HEK293 (cell line): ENCODE measurements around the gene CDH23.
A peak's percentile ranks its signal among the peaks of the same experiment; 100 is the strongest.

ENCODE experiments used
- CTCF ChIA-PET: fragments of 350-600 bp; formaldehyde crosslinking; extraction: SDS; loops from one replicate; lab custom pipeline; 2021; ENCODE audit warnings: antibody characterized with exemption; lab: Yijun Ruan, JAX
- POLR2A ChIA-PET: fragments of 300-600 bp; formaldehyde crosslinking; extraction: SDS; loops from one replicate; lab custom pipeline; 2020; ENCODE audit warnings: antibody characterized with exemption, inconsistent platforms; lab: Yijun Ruan, JAX
- H3K27ac ChIP-seq: fragments of 200-500 bp; sonication (Bioruptor generic); 2 replicates; pipeline ENCODE4 v1.5.1; 2014; ENCODE audit warnings: low read depth, low read length, control low read depth, inconsistent platforms; ENCODE audit errors: extremely low read depth
- H3K36me3 ChIP-seq, 2 experiments: fragments of 200-500 bp in 1 of 2; sonication (Bioruptor generic) in 1 of 2; 1 replicate in 1 of 2; 2 replicates in 1 of 2; pipeline ENCODE4 v1.5.1; 2014 to 2017; ENCODE audit warnings: inconsistent platforms in 2 of 2, low read length in 2 of 2; ENCODE audit not compliant: control insufficient read depth in 2 of 2, insufficient read depth in 1 of 2
- H3K4me1 ChIP-seq: fragments of 200-500 bp; sonication (Bioruptor generic); 2 replicates; pipeline ENCODE4 v1.5.1; 2014; ENCODE audit warnings: mild to moderate bottlenecking, low read length, inconsistent platforms; ENCODE audit not compliant: control insufficient read depth, insufficient read depth
- H3K4me3 ChIP-seq: 2 replicates; pipeline ENCODE4 v1.5.1; 2011; ENCODE audit warnings: low read depth, mild to moderate bottlenecking, control low read depth, low read length, moderate library complexity
- H3K9me3 ChIP-seq: fragments of 200-500 bp; sonication (Bioruptor generic); 2 replicates; pipeline ENCODE4 v1.5.1; 2014; ENCODE audit warnings: low read depth, low read length, inconsistent platforms; ENCODE audit not compliant: control insufficient read depth, insufficient read depth
- EGR2 ChIP-seq: fragments of 450-650 bp; formaldehyde crosslinking; IDR thresholded peaks from 2 replicates; pipeline ENCODE4 v1.5.1; 2016; ENCODE audit warnings: low read depth, missing biosample characterization, missing genetic modification characterization
- GLIS2 ChIP-seq: fragments of 450-650 bp; formaldehyde crosslinking; IDR thresholded peaks from 2 replicates; pipeline ENCODE4 v1.5.1; 2016; ENCODE audit warnings: missing biosample characterization, missing genetic modification characterization
- HOXD13 ChIP-seq: sonication (generic); formaldehyde crosslinking; IDR thresholded peaks from 2 replicates; pipeline ENCODE4 v1.8.0; 2022; ENCODE audit warnings: missing genetic modification reagents, borderline replicate concordance
- SP7 ChIP-seq: fragments of 450-650 bp; formaldehyde crosslinking; IDR thresholded peaks from 2 replicates; pipeline ENCODE4 v1.5.1; 2016; ENCODE audit warnings: missing biosample characterization, missing genetic modification characterization
- ZBTB17 ChIP-seq: fragments of 450-650 bp; formaldehyde crosslinking; IDR thresholded peaks from 2 replicates; pipeline ENCODE4 v1.5.1; 2016; ENCODE audit warnings: missing biosample characterization, missing genetic modification characterization
- ZBTB21 ChIP-seq: fragments of 450-650 bp; formaldehyde crosslinking; IDR thresholded peaks from 2 replicates; pipeline ENCODE4 v1.5.1; 2017; ENCODE audit warnings: missing biosample characterization, missing genetic modification characterization
- ZFHX2 ChIP-seq: fragments of 450-650 bp; formaldehyde crosslinking; conservative IDR thresholded peaks from 2 replicates; pipeline ENCODE4 v1.5.1; 2016; ENCODE audit warnings: missing biosample characterization, missing genetic modification characterization
- ZFP37 ChIP-seq: fragments of 450-650 bp; formaldehyde crosslinking; IDR thresholded peaks from 2 replicates; pipeline ENCODE4 v1.5.1; 2016; ENCODE audit warnings: missing biosample characterization, missing genetic modification characterization
- ZFP69B ChIP-seq: fragments of 450-650 bp; formaldehyde crosslinking; IDR thresholded peaks from 2 replicates; pipeline ENCODE4 v1.5.1; 2016; ENCODE audit warnings: missing biosample characterization, missing genetic modification characterization
- ZIC2 ChIP-seq: fragments of 450-650 bp; formaldehyde crosslinking; IDR thresholded peaks from 2 replicates; pipeline ENCODE4 v1.5.1; 2016; ENCODE audit warnings: missing biosample characterization, missing genetic modification characterization
- ZNF221 ChIP-seq: fragments of 450-650 bp; formaldehyde crosslinking; IDR thresholded peaks from 2 replicates; pipeline ENCODE4 v1.5.1; 2017; ENCODE audit warnings: missing biosample characterization, missing genetic modification characterization, borderline replicate concordance
- ZNF23 ChIP-seq: fragments of 450-650 bp; formaldehyde crosslinking; IDR thresholded peaks from 2 replicates; pipeline ENCODE4 v1.5.1; 2016; ENCODE audit warnings: missing biosample characterization, missing genetic modification characterization, borderline replicate concordance
- ZNF248 ChIP-seq: fragments of 450-650 bp; formaldehyde crosslinking; IDR thresholded peaks from 2 replicates; pipeline ENCODE4 v1.5.1; 2017; ENCODE audit warnings: missing biosample characterization, missing genetic modification characterization
- ZNF274 ChIP-seq, 2 experiments: fragments of 200-500 bp in 1 of 2; fragments of 450-650 bp in 1 of 2; sonication (Bioruptor generic) in 1 of 2; formaldehyde crosslinking in 1 of 2; IDR thresholded peaks; 2 replicates each; pipeline versions ENCODE4 v1.5.1 to v1.6.1; 2014 to 2016; ENCODE audit warnings: borderline replicate concordance in 1 of 2, inconsistent platforms in 1 of 2, low read length in 1 of 2, missing biosample characterization in 1 of 2, missing genetic modification characterization in 1 of 2
- ZNF488 ChIP-seq: fragments of 450-650 bp; formaldehyde crosslinking; IDR thresholded peaks from 2 replicates; pipeline ENCODE4 v1.5.1; 2016; ENCODE audit warnings: missing biosample characterization, missing genetic modification characterization
- ZNF549 ChIP-seq: fragments of 450-650 bp; IDR thresholded peaks from 2 replicates; pipeline ENCODE4 v1.5.1; 2018; ENCODE audit warnings: missing biosample characterization, missing genetic modification characterization, mild to moderate bottlenecking, inconsistent platforms, moderate library complexity
- ZNF596 ChIP-seq: fragments of 450-650 bp; IDR thresholded peaks from 2 replicates; pipeline ENCODE4 v1.5.0; 2018; ENCODE audit warnings: missing biosample characterization, mild to moderate bottlenecking, missing genetic modification characterization, moderate library complexity
- ZNF792 ChIP-seq: fragments of 450-650 bp; formaldehyde crosslinking; IDR thresholded peaks from 2 replicates; pipeline ENCODE4 v1.5.1; 2016; ENCODE audit warnings: missing biosample characterization, missing genetic modification characterization

CDH23 gene

GRCh38 chr10:71582506-71583475, 186.1 kb downstream of the CDH23 start:
- no peaks in the 10 kb centered on the region for H3K36me3 ChIP-seq

GRCh38 chr10:71584461-71584860, 187.7 kb downstream of the CDH23 start:
- Histone ChIP-seq H3K4me3 (no peak overlapping the region), H3K4me1 (no peaks in the 10 kb centered on the region), H3K36me3 (no peaks in the 10 kb centered on the region), H3K27ac (no peak overlapping the region), H3K9me3 (no peaks in the 10 kb centered on the region)
- TF ChIP-seq EGR2 (tag by site-specific recombination) (no peak), ZNF488 (tag by site-specific recombination) (no peak), ZNF248 (tag by site-specific recombination) (no peak), ZNF596 (no peak), ZFP69B (no peak), ZNF221 (tag by site-specific recombination) (no peak), HOXD13 (CRISPR knock-in tag) (no peak)
- CTCF ChIA-PET: interaction anchor here (0.6 to 1.6 kb wide), 4 partner anchors 15 to 270 kb away, joined by 3 to 6 read pairs (median 4); no protein-coding TSS in a partner anchor
- POLR2A ChIA-PET: no interaction called here

More at GRCh38 chr10:71582506-71583475, 186.1 kb downstream of the CDH23 start:
- no peaks in the 10 kb centered on the region for H3K4me1 ChIP-seq
- H3K9me3 ChIP-seq: no peaks in the 10 kb centered on the region
- POLR2A ChIA-PET: no interaction called here
- no peak overlapping the region for H3K27ac ChIP-seq
- TF ChIP-seq ZBTB21 (no peak), GLIS2 (tag by site-specific recombination) (peak; percentile 35; the same call in 1 of the 2 replicates), ZFP37 (tag by site-specific recombination) (no peak)
- no peak overlapping the region for H3K4me3 ChIP-seq
- CTCF ChIA-PET: interaction anchor here (0.5 to 1.7 kb wide), 5 partner anchors 9 to 27 kb away, joined by 3 to 8 read pairs (median 4); no protein-coding TSS in a partner anchor

- H3K36me3 ChIP-seq: no peaks in the 10 kb centered on the region
- no peaks in the 10 kb centered on the region for H3K4me1 ChIP-seq
- H3K4me3 ChIP-seq: no peak overlapping the region
- CTCF ChIA-PET: interaction anchor here (0.6 to 3.2 kb wide), 6 partner anchors 15 to 270 kb away, joined by 3 to 15 read pairs (median 4); no protein-coding TSS in a partner anchor
- TF ChIP-seq ZBTB17 (tag by site-specific recombination) (peak; percentile 78), ZNF23 (tag by site-specific recombination) (peak; percentile 86; the same call in 1 of the 2 replicates), ZNF549 (tag by site-specific recombination) (no peak)
- no peak overlapping the region for H3K27ac ChIP-seq
- POLR2A ChIA-PET: no interaction called here
- no peaks in the 10 kb centered on the region for H3K9me3 ChIP-seq
Observed at GRCh38 chr10:71584902-71585563, 188.3 kb downstream of the CDH23 start.

GRCh38 chr10:71585564-71586290, 189.0 kb downstream of the CDH23 start:
- no peak for TF ChIP-seq ZNF792
- 0 out of 2 replicates have a peak, but pooled peaks have one; percentile 33 for TF ChIP-seq ZIC2 (tag by site-specific recombination)
- no peak for TF ChIP-seq ZNF274 (IDR thresholded peaks at IDR 0.05; ENCODE audit: low read length)
- TF ChIP-seq ZNF274 (tag by site-specific recombination; IDR thresholded peaks at IDR 0.05; ENCODE audit: borderline replicate concordance): no peak
- TF ChIP-seq EGR2 (tag by site-specific recombination): peak; percentile 81
- peak; percentile 88 for TF ChIP-seq ZFHX2 (tag by site-specific recombination)
- TF ChIP-seq SP7 (tag by site-specific recombination): peak; percentile 65
- Histone ChIP-seq H3K27ac (no peak overlapping the region), H3K4me1 (0 out of 2 replicates have a peak, but pooled peaks cover 3% of the 10 kb centered on the region), H3K4me3 (no peak overlapping the region), H3K36me3 (no peaks in the 10 kb centered on the region), H3K9me3 (no peaks in the 10 kb centered on the region)
- POLR2A ChIA-PET: no interaction called here
- CTCF ChIA-PET: interaction anchor here (0.7 to 3.2 kb wide), 4 partner anchors 16 to 271 kb away, joined by 3 to 15 read pairs (median 4); no protein-coding TSS in a partner anchor
